Measurements from ENCODE around the gene HDAC4.

DNA sequence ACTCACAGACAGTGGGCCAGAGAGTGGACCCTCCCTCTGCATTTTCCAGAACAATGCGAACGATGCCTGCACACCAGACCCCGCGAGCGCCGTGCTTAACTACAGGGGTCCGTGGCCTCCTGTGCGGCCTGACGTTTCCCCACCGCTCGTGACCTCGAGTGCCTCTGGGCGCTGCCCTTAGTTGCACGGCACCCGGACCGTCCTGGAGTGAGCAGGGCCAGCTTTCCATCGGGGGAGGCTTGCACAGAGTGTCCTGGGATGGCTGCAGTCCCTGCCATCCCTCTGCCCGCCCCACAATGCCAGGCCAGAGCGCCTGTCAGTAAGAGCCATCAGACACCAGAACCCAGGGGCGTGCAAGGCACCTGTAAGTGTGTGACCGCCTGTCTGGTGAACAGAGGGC is 335.9 kb downstream of the HDAC4 start:
- TF ChIP-seq CEBPB (IDR thresholded peaks at IDR 0.05) (no peak), RAD21 (IDR thresholded peaks at IDR 0.05; ENCODE audit: low read depth) (no peak)

All from Ishikawa (cell line).